ENCODE measurements around the gene ALDH1A2. TPM values are rescaled to one million over a fixed set of nuclear protein-coding genes. Genes with fewer than 3 reads are reported as not detected.
"Not testable (repeated sequence)": the region's sequence is repeated elsewhere in the genome, so short reads cannot be mapped to it uniquely, and the experiment has no call there.

ALDH1A2 gene
- total RNA-seq, 1 donor from 2014 or later = 11.0 TPM

DNA sequence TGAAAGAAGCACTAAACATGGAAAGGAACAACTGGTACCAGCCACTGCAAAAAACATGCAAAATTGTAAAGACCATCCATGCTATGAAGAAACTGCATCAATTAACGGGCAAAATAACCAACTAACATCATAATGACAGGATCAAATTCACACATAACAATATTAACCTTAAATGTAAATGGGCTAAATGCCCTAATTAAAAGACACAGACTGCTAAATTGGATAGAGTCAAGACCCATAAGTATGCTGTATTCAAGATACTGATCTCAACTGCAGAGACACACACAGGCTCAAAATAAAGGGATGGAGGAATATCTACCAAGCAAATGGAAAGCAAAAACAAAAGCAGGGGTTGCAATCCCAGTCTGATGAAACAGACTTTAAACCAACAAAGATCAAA lies 37.1 kb downstream of the ALDH1A2 start:
- not testable (repeated sequence) for H3K4me3 ChIP-seq (ENCODE audit: low read length in 3 of 3); H3K27me3 ChIP-seq (ENCODE audit: control insufficient read depth in 3 of 3, insufficient read depth in 3 of 3, low read length in 3 of 3); H3K4me1 ChIP-seq (ENCODE audit: control insufficient read depth in 3 of 3, insufficient read depth in 3 of 3, low read length in 3 of 3); H3K27ac ChIP-seq (ENCODE audit: low read depth, low read length); H3K9ac ChIP-seq (ENCODE audit: low read depth in 1 of 3, low read length in 3 of 3); H3K36me3 ChIP-seq (ENCODE audit: control insufficient read depth in 3 of 3, insufficient read depth in 3 of 3, low read length in 3 of 3)
- peaks cover 3 to 14% (median 11%) of the 10 kb centered on the region in 3 donors for H3K9me3 ChIP-seq (ENCODE audit: control insufficient read depth in 3 of 3, low read length in 3 of 3)

DNA sequence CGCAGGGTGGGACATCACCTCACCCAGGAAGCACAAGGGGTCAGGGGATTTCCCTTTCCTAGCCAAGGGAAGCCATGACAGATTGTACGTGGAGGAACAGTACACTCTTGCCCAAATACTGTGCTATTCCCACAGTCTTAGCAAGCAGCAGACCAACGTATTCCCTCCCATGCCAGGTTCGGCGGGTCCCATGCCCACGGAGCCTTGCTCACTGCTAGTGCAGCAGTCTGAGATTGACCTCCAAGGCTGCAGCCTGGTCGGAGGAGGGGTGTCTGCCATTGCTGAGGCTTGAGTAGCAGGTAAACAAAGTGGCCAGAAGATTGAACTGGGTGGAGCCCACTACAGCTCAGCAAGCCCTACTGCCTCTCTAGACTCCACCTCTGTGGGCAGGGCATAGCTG lies 39.0 kb downstream of the ALDH1A2 start:
- Histone ChIP-seq H3K9ac (ENCODE audit: low read depth in 1 of 3, low read length in 3 of 3) (no peak overlapping the region), H3K9me3 (ENCODE audit: control insufficient read depth in 3 of 3, low read length in 3 of 3) (peaks cover 3 to 15% (median 11%) of the 10 kb centered on the region in 3 donors), H3K36me3 (ENCODE audit: control insufficient read depth in 3 of 3, insufficient read depth in 3 of 3, low read length in 3 of 3) (no peaks in the 10 kb centered on the region)

DNA sequence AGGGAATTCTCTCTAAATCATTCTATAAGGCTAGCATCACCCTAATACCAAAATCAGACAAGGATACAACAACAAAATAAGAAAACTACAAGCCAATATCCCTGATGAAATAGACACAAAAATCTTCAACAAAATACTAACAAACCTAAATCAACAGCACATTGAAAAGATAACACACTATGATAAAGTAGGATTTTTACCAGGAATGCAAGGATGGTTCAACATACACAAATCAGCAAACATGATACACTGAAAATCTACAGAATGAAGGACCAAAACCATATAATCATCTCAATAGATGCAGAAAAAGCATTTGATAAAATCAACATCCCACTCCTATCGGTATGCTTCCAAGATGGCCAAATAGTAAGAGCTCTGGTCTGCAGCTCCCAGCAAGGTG lies 39.5 kb downstream of the ALDH1A2 start:
- no peak overlapping the region for H3K9ac ChIP-seq (ENCODE audit: low read depth in 1 of 3, low read length in 3 of 3)
- no peaks in the 10 kb centered on the region for H3K36me3 ChIP-seq (ENCODE audit: control insufficient read depth in 3 of 3, insufficient read depth in 3 of 3, low read length in 3 of 3)
- H3K4me3 ChIP-seq (ENCODE audit: low read length in 3 of 3) = no peak overlapping the region
- peaks cover 3 to 15% (median 11%) of the 10 kb centered on the region in 3 donors for H3K9me3 ChIP-seq (ENCODE audit: control insufficient read depth in 3 of 3, low read length in 3 of 3)
- H3K4me1 ChIP-seq (ENCODE audit: control insufficient read depth in 3 of 3, insufficient read depth in 3 of 3, low read length in 3 of 3) = no peaks in the 10 kb centered on the region
- no peaks in the 10 kb centered on the region for H3K27me3 ChIP-seq (ENCODE audit: control insufficient read depth in 3 of 3, insufficient read depth in 3 of 3, low read length in 3 of 3)
- H3K27ac ChIP-seq (ENCODE audit: low read depth, low read length) = no peak overlapping the region

More for the DNA sequence above, 39.0 kb downstream of the ALDH1A2 start:
- Histone ChIP-seq H3K27ac (ENCODE audit: low read depth, low read length) (no peak overlapping the region), H3K27me3 (ENCODE audit: control insufficient read depth in 3 of 3, insufficient read depth in 3 of 3, low read length in 3 of 3) (no peaks in the 10 kb centered on the region), H3K4me1 (ENCODE audit: control insufficient read depth in 3 of 3, insufficient read depth in 3 of 3, low read length in 3 of 3) (no peaks in the 10 kb centered on the region), H3K4me3 (ENCODE audit: low read length in 3 of 3) (peak overlapping the region in 1 of 3 donors; percentile 1)

DNA sequence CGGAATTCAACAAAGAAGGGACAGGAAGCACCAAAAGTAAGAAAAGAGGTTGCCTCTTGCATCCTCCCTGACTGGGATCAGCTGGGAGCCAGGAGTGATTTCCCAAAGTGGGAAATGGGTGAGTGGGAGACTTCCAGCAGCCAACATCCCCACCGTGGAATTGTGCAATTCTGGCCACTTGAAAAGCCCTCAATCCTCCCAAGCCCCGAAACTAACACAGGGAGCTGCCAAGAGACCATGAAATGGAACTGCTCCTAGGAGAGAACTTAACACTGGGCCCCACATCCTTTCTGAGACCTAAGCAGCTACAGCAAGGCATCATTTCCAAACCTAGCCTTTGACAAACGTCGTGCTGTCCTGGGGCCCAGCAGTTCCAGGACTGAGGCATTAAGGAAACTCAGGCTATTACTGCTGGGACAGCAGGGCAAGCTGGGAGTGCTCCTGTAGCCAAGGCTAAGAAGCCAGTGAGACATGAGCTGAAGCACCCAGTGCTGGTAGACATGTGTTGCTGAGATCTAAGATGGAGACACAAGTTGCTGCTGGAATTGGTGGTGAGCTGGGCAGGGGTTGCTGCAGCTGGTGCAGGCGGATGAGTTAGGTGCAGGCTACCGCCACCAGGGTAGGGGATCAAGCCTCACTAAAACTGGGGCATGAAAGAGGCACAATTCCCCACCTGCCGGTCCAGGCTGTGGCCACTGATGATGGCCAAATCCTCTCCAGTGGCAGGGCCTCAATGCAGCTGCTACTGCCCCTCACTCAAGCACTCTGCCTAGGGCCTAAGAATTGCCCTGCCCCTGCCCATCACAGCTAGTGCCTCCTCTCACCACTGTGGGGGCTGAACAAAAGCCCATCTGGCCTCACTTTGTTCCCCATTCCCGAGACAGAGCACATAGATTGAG lies 43.9 kb downstream of the ALDH1A2 start:
- Histone ChIP-seq H3K4me3 (ENCODE audit: low read length in 3 of 3) (no peak overlapping the region), H3K9ac (ENCODE audit: low read depth in 1 of 3, low read length in 3 of 3) (no peak overlapping the region), H3K27me3 (ENCODE audit: control insufficient read depth in 3 of 3, insufficient read depth in 3 of 3, low read length in 3 of 3) (no peaks in the 10 kb centered on the region), H3K27ac (ENCODE audit: low read depth, low read length) (no peak overlapping the region), H3K4me1 (ENCODE audit: control insufficient read depth in 3 of 3, insufficient read depth in 3 of 3, low read length in 3 of 3) (no peaks in the 10 kb centered on the region), H3K9me3 (ENCODE audit: control insufficient read depth in 3 of 3, low read length in 3 of 3) (peaks cover 2 to 15% (median 9%) of the 10 kb centered on the region in 3 donors), H3K36me3 (ENCODE audit: control insufficient read depth in 3 of 3, insufficient read depth in 3 of 3, low read length in 3 of 3) (no peaks in the 10 kb centered on the region)

DNA sequence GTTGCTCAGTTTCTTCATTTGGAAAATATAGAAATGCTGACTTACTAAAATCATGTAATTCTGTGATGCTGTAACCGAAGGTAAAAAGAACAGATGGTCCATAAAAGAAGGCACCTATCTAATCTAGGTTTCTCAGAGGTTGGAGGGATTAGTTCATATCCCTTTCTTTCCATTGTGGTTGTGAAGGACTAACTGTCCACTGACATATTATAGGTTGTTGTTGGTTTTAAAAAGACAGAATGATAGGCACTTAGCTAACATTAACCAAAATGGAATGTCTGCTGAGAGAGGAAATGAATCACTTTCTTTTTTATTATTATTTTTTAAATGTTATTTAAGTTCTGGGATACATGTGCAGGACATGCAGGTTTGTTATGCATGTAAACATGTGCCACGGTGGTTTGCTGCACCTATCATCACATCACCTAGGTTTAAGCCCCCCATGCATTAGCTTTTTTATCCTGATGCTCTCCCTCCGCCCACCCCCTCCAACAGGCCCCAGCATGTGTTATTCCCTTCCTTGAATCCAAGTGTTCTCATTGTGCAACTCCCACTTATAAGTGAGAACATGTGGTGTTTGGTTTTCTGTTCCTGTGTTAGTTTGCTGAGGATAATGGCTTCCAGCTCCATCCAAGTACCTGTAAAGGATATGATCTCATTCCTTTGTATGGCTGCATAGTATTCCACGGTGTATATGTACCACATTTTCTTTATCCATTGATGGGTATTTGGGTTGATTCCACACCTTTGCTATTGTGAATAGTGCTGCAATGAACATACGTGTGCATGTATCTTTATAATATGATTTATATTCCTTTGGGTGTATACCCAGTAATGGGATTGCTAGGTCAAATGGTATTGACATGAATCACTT lies 45.8 kb downstream of the ALDH1A2 start:
- H3K27ac ChIP-seq (ENCODE audit: low read depth, low read length) = no peak overlapping the region
- H3K9me3 ChIP-seq (ENCODE audit: control insufficient read depth in 3 of 3, low read length in 3 of 3) = peaks cover 0 to 4% (median 0%) of the 10 kb centered on the region in 3 donors
- H3K4me3 ChIP-seq (ENCODE audit: low read length in 3 of 3) = no peak overlapping the region
- no peak overlapping the region for H3K9ac ChIP-seq (ENCODE audit: low read depth in 1 of 3, low read length in 3 of 3)
- H3K4me1 ChIP-seq (ENCODE audit: control insufficient read depth in 3 of 3, insufficient read depth in 3 of 3, low read length in 3 of 3) = no peaks in the 10 kb centered on the region
- no peaks in the 10 kb centered on the region for H3K36me3 ChIP-seq (ENCODE audit: control insufficient read depth in 3 of 3, insufficient read depth in 3 of 3, low read length in 3 of 3)
- H3K27me3 ChIP-seq (ENCODE audit: control insufficient read depth in 3 of 3, insufficient read depth in 3 of 3, low read length in 3 of 3) = no peaks in the 10 kb centered on the region

DNA sequence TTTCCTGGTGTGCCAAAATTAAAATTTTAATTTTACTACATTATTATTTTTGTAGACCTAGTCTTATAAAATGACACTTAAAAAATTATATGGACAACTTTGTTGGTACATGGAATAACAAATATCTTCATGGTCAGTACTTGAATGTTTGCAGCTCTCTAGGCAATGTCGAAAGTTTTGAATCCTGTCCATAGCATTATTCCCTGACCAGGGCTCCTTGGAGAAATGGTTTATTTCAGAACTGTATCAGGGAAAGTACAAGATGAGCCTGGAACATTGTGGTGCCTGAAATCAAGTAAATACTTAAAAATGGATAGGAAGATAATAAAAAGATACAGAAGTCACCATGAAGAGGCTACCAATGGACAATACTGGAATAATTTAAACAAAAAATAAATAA lies 47.6 kb downstream of the ALDH1A2 start:
- no peak overlapping the region for H3K4me3 ChIP-seq (ENCODE audit: low read length in 3 of 3)
- H3K9me3 ChIP-seq (ENCODE audit: control insufficient read depth in 3 of 3, low read length in 3 of 3) = peaks cover 0 to 4% (median 0%) of the 10 kb centered on the region in 3 donors
- no peaks in the 10 kb centered on the region for H3K36me3 ChIP-seq (ENCODE audit: control insufficient read depth in 3 of 3, insufficient read depth in 3 of 3, low read length in 3 of 3)
- H3K27ac ChIP-seq (ENCODE audit: low read depth, low read length) = no peak overlapping the region
- no peaks in the 10 kb centered on the region for H3K27me3 ChIP-seq (ENCODE audit: control insufficient read depth in 3 of 3, insufficient read depth in 3 of 3, low read length in 3 of 3)
- H3K4me1 ChIP-seq (ENCODE audit: control insufficient read depth in 3 of 3, insufficient read depth in 3 of 3, low read length in 3 of 3) = no peaks in the 10 kb centered on the region
- no peak overlapping the region for H3K9ac ChIP-seq (ENCODE audit: low read depth in 1 of 3, low read length in 3 of 3)

DNA sequence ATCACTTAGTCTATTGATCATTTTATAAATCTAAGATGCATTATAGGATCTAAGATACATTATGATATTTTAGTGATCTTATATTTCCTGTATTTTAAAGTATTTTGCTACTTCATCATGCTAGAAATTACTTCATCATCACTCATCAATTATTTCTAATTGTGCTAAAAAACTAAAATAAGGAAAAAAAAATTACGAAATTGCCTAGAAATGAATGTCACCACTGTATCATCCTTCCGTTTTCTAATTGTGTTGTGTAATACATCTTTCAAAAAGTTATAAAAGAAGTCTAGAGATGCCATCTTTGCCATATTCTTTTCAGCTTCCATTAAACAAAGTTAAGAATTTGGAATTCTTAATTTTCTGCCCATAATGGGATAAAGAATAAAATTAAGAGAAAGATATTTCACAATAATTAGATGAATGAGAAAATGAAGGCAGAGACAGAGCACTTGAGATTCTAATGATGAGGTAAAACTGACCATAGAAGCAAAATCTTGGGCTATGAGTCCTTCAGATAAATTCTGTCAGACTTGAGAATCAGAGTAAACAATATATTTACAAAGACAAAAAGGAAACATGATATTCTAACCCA lies 48.8 kb downstream of the ALDH1A2 start:
- Histone ChIP-seq H3K4me1 (ENCODE audit: control insufficient read depth in 3 of 3, insufficient read depth in 3 of 3, low read length in 3 of 3) (no peaks in the 10 kb centered on the region), H3K36me3 (ENCODE audit: control insufficient read depth in 3 of 3, insufficient read depth in 3 of 3, low read length in 3 of 3) (no peaks in the 10 kb centered on the region), H3K9ac (ENCODE audit: low read depth in 1 of 3, low read length in 3 of 3) (no peak overlapping the region), H3K4me3 (ENCODE audit: low read length in 3 of 3) (no peak overlapping the region), H3K9me3 (ENCODE audit: control insufficient read depth in 3 of 3, low read length in 3 of 3) (no peaks in the 10 kb centered on the region), H3K27ac (ENCODE audit: low read depth, low read length) (no peak overlapping the region), H3K27me3 (ENCODE audit: control insufficient read depth in 3 of 3, insufficient read depth in 3 of 3, low read length in 3 of 3) (no peaks in the 10 kb centered on the region)

DNA sequence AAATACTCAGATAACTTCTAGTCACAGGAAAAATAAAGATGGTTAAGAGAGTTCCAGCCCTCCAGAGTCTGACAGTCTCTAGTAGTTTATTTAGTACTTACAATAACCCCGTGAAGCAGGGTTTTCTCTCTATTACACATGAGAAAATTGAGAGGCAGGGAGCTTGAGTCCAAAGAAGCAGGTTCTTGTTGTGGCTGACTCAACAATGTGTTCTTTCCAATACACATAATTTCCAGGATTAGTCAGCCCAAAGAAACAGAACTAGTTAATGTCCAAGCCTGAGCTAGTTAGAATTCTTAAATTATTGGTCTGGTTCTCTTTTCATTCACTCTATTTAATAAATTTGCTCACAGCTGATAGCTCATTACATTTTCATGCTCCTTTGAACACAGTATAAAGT lies 49.9 kb downstream of the ALDH1A2 start:
- no peaks in the 10 kb centered on the region for H3K27me3 ChIP-seq (ENCODE audit: control insufficient read depth in 3 of 3, insufficient read depth in 3 of 3, low read length in 3 of 3)

DNA sequence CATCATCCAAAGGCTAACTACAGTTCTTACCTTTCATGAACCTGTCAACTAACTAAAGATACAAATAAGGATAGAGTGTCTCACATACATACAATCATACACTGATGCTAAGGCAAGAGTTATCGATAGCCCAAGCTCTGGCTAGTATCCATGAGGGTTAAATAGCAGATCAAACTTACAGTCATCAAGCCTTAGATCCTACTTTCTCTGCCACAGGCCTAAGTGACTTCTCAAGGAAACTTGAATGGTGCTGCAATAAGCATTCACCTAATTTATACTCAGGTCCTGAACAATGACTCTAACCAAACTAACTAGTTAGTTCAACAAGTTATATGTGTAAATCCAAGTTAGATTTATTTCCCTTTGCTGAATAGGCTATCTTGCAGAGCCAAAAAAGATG lies 51.0 kb downstream of the ALDH1A2 start:
- Histone ChIP-seq H3K4me1 (ENCODE audit: control insufficient read depth in 3 of 3, insufficient read depth in 3 of 3, low read length in 3 of 3) (no peaks in the 10 kb centered on the region), H3K9ac (ENCODE audit: low read depth in 1 of 3, low read length in 3 of 3) (no peak overlapping the region), H3K27ac (ENCODE audit: low read depth, low read length) (no peak overlapping the region), H3K27me3 (ENCODE audit: control insufficient read depth in 3 of 3, insufficient read depth in 3 of 3, low read length in 3 of 3) (no peaks in the 10 kb centered on the region), H3K36me3 (ENCODE audit: control insufficient read depth in 3 of 3, insufficient read depth in 3 of 3, low read length in 3 of 3) (no peaks in the 10 kb centered on the region), H3K4me3 (ENCODE audit: low read length in 3 of 3) (no peak overlapping the region), H3K9me3 (ENCODE audit: control insufficient read depth in 3 of 3, low read length in 3 of 3) (no peaks in the 10 kb centered on the region)

More for the DNA sequence above, 49.9 kb downstream of the ALDH1A2 start:
- Histone ChIP-seq H3K4me3 (ENCODE audit: low read length in 3 of 3) (no peak overlapping the region), H3K27ac (ENCODE audit: low read depth, low read length) (no peak overlapping the region), H3K36me3 (ENCODE audit: control insufficient read depth in 3 of 3, insufficient read depth in 3 of 3, low read length in 3 of 3) (no peaks in the 10 kb centered on the region), H3K4me1 (ENCODE audit: control insufficient read depth in 3 of 3, insufficient read depth in 3 of 3, low read length in 3 of 3) (no peaks in the 10 kb centered on the region), H3K9ac (ENCODE audit: low read depth in 1 of 3, low read length in 3 of 3) (no peak overlapping the region), H3K9me3 (ENCODE audit: control insufficient read depth in 3 of 3, low read length in 3 of 3) (no peaks in the 10 kb centered on the region)

All from skeletal muscle tissue (tissue), 4 donors.